Neural cell (in vitro differentiated cells): ENCODE results near the gene RPLP2.

Experiments
- EP300 ChIP-seq: fragments of 450-650 bp; conservative IDR thresholded peaks from 2 replicates; pipeline ENCODE4 v1.6.1; 2014; ENCODE audit warnings: antibody characterized with exemption, mild to moderate bottlenecking, moderate library complexity; ENCODE audit not compliant: poor library complexity, severe bottlenecking
- POLR2AphosphoS5 ChIP-seq: IDR thresholded peaks from 2 replicates; pipeline ENCODE4 v1.6.1; 2012
- TF ChIP-seq, protein P1 (sequence below): fragments of 450-650 bp; IDR thresholded peaks from 2 replicates; pipeline ENCODE4 v1.5.1; 2014; ENCODE audit warnings: antibody characterized with exemption, mild to moderate bottlenecking, moderate library complexity; ENCODE audit not compliant: poor library complexity, severe bottlenecking

DNA sequence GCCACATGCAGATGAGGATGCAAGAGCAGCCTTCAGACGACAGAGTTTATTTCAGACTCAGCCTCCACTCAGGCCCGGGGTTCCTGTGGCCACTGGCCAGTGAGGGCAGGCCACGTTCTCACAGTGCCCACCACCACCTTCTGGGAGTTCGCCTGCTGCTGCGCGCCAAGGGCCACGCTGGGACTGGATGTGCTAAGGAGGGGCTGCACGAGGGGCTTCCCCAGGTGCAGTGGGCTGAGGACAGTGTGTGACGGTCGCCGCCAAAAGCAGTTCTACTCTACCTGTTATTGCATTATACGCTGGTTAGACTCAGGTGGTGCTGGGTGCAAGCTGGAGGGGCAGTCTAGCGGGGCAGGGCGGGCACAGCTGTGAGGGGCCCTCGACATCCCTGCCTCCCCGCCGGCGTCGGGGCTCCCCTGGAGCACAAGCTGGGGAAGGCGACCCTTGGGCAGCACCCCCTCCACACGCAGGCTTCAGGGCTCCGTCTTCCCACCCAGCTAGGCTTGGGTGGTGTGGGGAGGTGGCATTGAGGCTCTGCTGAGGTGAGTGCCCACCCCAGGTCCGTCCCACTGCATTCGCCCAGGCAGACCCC lies 22.6 kb upstream of the RPLP2 start:
- TF ChIP-seq POLR2AphosphoS5 (no peak), EP300 (no peak)
- TF ChIP-seq, protein P1, sequence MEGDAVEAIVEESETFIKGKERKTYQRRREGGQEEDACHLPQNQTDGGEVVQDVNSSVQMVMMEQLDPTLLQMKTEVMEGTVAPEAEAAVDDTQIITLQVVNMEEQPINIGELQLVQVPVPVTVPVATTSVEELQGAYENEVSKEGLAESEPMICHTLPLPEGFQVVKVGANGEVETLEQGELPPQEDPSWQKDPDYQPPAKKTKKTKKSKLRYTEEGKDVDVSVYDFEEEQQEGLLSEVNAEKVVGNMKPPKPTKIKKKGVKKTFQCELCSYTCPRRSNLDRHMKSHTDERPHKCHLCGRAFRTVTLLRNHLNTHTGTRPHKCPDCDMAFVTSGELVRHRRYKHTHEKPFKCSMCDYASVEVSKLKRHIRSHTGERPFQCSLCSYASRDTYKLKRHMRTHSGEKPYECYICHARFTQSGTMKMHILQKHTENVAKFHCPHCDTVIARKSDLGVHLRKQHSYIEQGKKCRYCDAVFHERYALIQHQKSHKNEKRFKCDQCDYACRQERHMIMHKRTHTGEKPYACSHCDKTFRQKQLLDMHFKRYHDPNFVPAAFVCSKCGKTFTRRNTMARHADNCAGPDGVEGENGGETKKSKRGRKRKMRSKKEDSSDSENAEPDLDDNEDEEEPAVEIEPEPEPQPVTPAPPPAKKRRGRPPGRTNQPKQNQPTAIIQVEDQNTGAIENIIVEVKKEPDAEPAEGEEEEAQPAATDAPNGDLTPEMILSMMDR = no peak
